ENCODE data around the gene OGFOD3.

Gene OGFOD3

GRCh38 chr17:82446649-82447048 is 28.3 kb upstream of the OGFOD3 start:
- DNase-seq (ENCODE audit: extremely low spot score) = no peak
- ChIA-PET POLR2A (no interaction called here), CTCF (interaction anchor here (0.8 kb wide), 1 partner anchor 27 kb away, joined by 5 read pairs; no protein-coding TSS in a partner anchor)
- TF ChIP-seq CTCF (IDR thresholded peaks at IDR 0.05; ENCODE audit: control extremely low read depth, extremely low read depth, low read depth, missing control alignments) = no peak

GRCh38 chr17:82446124-82446523 is 27.7 kb upstream of the OGFOD3 start:
- ChIA-PET POLR2A (no interaction called here), CTCF (interaction anchor here (0.8 to 1.0 kb wide), 2 partner anchors 26 to 84 kb away, joined by 3 to 5 read pairs; no protein-coding TSS in a partner anchor)
- DNase-seq (ENCODE audit: extremely low spot score) = no peak
- no peak for TF ChIP-seq CTCF (IDR thresholded peaks at IDR 0.05; ENCODE audit: control extremely low read depth, extremely low read depth, low read depth, missing control alignments)

GRCh38 chr17:82445542-82445941 is 27.2 kb upstream of the OGFOD3 start:
- no peak for DNase-seq (ENCODE audit: extremely low spot score)
- no peak for TF ChIP-seq CTCF (IDR thresholded peaks at IDR 0.05; ENCODE audit: control extremely low read depth, extremely low read depth, low read depth, missing control alignments)
- POLR2A ChIA-PET = no interaction called here
- CTCF ChIA-PET = interaction anchor here (1.0 kb wide), 1 partner anchor 83 kb away, joined by 3 read pairs; no protein-coding TSS in a partner anchor

GRCh38 chr17:82444941-82445521 is 26.6 kb upstream of the OGFOD3 start:
- ChIA-PET POLR2A (no interaction called here), CTCF (interaction anchor here (1.0 kb wide), 1 partner anchor 83 kb away, joined by 3 read pairs; no protein-coding TSS in a partner anchor)
- TF ChIP-seq CTCF (IDR thresholded peaks at IDR 0.05; ENCODE audit: control extremely low read depth, extremely low read depth, low read depth, missing control alignments) = no peak
- no peak for DNase-seq (ENCODE audit: extremely low spot score)

GRCh38 chr17:82444284-82444893 is 26.0 kb upstream of the OGFOD3 start:
- ChIA-PET CTCF (interaction anchor here (2.8 kb wide), 1 partner anchor 19 kb away, joined by 12 read pairs; no protein-coding TSS in a partner anchor), POLR2A (no interaction called here)
- no peak for TF ChIP-seq CTCF (IDR thresholded peaks at IDR 0.05; ENCODE audit: control extremely low read depth, extremely low read depth, low read depth, missing control alignments)
- DNase-seq (ENCODE audit: extremely low spot score) = no peak

- DNase-seq (ENCODE audit: extremely low spot score) = no peak
- ChIA-PET POLR2A (no interaction called here), CTCF (interaction anchor here (1.4 to 2.8 kb wide), 2 partner anchors 19 to 110 kb away, joined by 3 to 12 read pairs; no protein-coding TSS in a partner anchor)
- TF ChIP-seq CTCF (IDR thresholded peaks at IDR 0.05; ENCODE audit: control extremely low read depth, extremely low read depth, low read depth, missing control alignments) = no peak
Measured at GRCh38 chr17:82443465-82444283, 25.3 kb upstream of the OGFOD3 start.
